Sciatic nerve (tissue), 2 donors: ENCODE results near the gene IL1RAPL2. TPM values are rescaled to one million over a fixed set of nuclear protein-coding genes. Genes with fewer than 3 reads are reported as not detected.
A peak's percentile ranks its signal among the peaks of the same experiment; 100 is the strongest.

Experiments
- ATAC-seq: fragments of 200-7000 bp; cut with Tn5 transposase; one replicate; pipeline ENCODE4 v1.9.1; 2020; ENCODE audit warnings: mild to moderate bottlenecking, moderate library complexity
- DNase-seq: peaks from one replicate; pipeline ENCODE4 v3.0.0-alpha.2; 2020; ENCODE audit warnings: low spot score
- intact Hi-C: fragments of 100-400 bp; cut with DNase I; formaldehyde crosslinking; loops from one replicate; pipeline ENCODE4 v1.14.2; 2022
- total RNA-seq: library from RNA; stranded (reverse); fragmentation: NEBNext Ultra II Directional; extraction: Animal tissue kit (Norgen Biotek cat#: 25700); gene quantifications from one replicate; pipeline ENCODE4 v1.2.1, GENCODE V29; 2021
- donor health status: DM: no; HTN: no; CAD: no.
- donor health status: DM: no; HTN: no; CAD: no.

Gene IL1RAPL2
- total RNA-seq, 1 donor from 2014 or later, result 0.94 TPM

DNA sequence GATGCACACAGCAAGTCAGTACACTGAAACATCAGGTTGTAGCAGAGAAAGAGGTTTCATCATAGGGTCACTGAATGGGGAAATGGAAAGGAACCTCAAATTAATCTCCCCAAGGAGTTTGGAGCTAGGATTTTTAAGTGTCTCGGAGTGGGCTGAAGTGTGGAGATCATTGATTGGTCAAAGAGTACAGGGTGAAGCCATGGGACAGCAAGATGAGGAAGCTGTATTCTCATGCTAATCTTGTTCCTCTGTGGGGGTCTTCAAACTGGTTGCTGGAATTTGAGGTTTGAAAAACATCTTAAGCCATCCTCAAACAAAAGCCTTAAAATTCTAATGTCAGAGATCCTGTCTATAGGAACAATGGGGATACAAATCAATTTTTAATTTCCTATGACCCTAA lies 733.3 kb downstream of the IL1RAPL2 start:
- ATAC-seq, result no peak
- intact Hi-C loops, result no loop called here

DNA sequence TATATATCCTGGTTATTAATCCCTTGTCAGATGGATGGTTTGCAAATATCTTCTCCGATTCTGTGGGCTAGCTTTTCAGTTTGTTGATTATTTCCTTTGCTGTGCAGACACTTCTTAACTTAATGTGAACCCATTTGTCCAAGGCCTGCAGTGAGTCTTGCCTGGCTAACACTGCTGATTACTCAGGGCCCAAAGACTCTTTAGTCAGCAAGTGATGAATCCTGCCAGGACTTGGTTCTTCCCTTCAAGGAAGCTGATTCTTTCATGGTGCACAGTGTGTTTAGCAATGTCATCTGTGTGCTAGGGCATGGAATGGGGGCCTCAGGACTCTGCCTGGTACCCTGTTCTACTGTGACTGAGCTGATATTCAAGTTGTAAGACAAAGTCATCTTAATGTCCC lies 736.2 kb downstream of the IL1RAPL2 start:
- DNase-seq, result no peak
- intact Hi-C loops, result no loop called here
- ATAC-seq, result no peak

More for the DNA sequence above, 733.3 kb downstream of the IL1RAPL2 start:
- no peak for DNase-seq

DNA sequence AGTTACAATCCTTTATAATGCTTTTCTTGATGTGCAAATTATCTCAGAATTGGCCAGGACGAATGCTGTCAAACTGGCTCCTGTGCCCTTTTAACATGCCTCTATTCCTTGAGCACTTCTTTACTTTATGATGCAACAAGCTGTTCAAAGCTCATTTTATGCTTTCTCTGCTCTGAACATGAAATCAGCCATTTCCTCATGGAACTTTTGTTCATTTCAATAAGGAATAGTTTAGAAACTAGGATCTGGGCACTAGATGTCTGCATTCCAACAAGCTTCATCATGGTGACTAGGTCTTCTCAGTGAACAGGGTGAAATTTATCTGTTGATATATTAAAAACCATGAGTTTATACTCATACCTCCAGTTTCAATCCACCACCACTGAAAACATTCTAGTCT lies 741.8 kb downstream of the IL1RAPL2 start:
- intact Hi-C loops, result no loop called here
- DNase-seq, result no peak
- no peak for ATAC-seq

DNA sequence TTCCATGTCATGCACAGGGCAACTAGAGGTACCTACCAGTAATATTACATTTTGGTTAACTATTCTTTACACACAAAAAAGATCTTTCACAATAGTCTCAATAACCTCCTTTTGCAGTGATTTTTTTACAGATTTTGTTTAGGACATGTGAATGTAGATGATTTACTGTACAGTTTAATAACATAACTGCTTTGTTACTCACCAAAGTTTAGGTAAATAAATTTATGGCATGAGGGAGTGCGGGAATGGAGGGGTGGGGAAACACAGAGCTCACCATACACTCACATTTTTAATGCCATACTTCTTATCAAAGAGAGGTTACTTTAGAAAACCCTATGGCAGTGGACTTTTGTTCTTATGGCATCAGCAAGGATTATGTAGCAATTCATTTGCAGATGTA lies 747.6 kb downstream of the IL1RAPL2 start:
- ATAC-seq (no peak), DNase-seq (no peak)
- intact Hi-C loops, result no loop called here

DNA sequence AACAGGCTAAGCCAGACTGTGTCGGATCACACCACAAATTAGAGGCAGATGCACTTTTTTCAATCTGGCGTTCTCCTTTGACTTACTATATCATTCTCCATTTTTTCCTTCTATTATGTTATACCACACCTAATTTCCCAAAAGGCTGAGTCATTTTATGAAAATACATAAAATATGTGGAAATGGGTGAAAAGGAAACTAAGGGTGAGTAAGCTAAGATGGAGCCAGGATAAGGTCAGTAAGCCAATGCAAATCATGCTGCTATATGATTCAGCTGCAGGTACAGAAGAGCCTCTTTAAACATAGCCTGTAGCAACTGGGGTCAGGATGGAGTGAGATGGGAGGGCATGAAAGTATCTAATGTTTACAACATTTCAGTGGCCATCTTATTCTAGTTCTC lies 748.5 kb downstream of the IL1RAPL2 start:
- ATAC-seq (no peak), DNase-seq (no peak)
- intact Hi-C loops, result no loop called here

DNA sequence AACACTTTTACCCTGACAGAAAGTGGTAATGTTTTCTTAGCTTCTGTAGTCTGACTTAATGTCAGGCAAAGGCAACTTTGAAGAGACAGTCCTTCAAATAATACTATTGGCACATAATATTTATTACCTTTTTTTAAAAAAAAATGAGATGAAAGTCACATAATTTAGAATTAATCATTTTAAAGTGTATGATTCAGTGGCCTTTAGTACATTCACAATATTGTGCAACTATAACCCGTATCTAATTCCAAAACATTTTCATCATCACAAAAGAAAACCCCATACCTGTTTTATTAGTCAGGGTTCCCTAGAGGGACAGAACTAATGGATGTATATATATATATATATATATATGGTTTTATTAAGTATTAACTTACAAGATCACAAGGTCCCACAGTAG lies 749.2 kb downstream of the IL1RAPL2 start:
- ATAC-seq, result no peak
- intact Hi-C loops, result no loop called here
- DNase-seq, result no peak

DNA sequence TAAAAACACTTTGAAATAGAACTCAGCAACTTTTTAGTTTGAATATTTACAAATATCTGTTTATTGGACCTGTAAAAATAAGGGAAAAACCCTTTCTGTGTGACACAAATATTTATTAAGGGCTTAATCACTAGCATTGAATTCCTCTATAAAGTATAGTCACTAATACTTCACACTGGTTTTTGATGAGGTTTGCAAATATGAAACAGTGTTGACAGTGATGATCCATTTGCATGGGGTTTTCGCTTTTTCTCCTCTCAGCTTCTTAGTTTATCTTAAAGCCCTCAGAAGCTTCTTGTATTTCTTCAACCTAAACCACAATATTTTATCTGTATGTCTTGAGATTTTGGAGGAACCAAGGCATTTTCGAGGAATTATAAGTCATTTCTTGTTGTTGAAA lies 751.1 kb downstream of the IL1RAPL2 start:
- no peak for DNase-seq
- no peak for ATAC-seq
- intact Hi-C loops, result no loop called here

DNA sequence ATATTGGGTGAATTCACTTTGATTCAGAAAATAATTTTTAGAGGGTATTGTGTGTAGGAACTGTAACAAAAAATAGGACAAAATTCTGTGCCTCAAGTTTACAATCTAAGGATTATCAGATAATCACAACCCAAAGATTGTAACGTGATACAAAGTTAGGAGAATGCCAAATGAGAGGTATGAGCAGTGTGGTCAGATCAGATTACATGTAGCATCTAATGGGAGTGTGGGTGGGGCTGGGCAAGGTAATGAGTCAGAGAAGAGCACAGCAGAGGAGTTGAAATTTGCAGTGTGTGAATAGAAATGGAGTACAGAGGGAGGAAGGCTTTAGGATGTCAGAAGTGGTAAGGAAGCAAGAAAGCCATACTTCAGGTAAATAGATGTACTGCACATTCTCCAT lies 757.9 kb downstream of the IL1RAPL2 start:
- intact Hi-C loops, result no loop called here
- ATAC-seq, result no peak
- no peak for DNase-seq

DNA sequence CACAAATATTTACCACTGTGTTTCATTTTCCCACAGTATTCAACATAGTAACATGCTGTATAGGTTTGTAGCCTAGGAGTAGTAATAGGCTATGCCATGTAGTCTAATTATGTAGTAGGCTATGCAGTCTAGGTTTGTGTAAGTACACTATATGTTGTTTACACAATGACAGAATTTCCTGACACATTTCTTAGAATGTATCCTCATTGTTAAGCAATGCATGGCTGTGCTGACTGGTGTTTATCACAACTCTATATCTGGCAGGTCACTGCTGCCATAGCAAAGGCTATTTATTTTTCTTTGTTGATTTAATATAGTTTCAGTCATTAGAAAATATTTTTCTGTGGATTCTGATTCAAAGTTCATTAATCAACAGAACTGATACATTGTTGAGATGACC lies 762.8 kb downstream of the IL1RAPL2 start:
- ATAC-seq, result no peak
- DNase-seq, result no peak

DNA sequence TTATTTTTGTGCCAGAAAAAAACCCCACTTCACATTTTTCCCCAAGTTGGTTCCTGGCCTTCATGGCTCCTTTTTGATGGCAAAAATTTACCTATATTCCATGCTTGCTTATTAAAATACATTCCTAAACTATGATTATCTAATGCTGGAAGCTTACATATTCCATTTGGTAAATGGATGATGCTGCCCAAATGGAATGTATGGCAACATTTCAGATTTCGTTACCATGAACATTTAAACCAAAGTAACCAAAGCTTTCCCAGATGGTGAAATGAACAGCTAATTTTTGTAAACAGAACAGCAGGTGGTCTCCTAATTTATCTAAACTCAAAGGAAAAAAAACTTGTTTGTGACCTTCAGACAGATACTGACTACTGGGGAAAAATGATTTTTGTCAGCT lies 765.2 kb downstream of the IL1RAPL2 start:
- no peak for DNase-seq
- ATAC-seq, result no peak
- intact Hi-C loops, result no loop called here

More for the DNA sequence above, 762.8 kb downstream of the IL1RAPL2 start:
- intact Hi-C loops, result no loop called here

DNA sequence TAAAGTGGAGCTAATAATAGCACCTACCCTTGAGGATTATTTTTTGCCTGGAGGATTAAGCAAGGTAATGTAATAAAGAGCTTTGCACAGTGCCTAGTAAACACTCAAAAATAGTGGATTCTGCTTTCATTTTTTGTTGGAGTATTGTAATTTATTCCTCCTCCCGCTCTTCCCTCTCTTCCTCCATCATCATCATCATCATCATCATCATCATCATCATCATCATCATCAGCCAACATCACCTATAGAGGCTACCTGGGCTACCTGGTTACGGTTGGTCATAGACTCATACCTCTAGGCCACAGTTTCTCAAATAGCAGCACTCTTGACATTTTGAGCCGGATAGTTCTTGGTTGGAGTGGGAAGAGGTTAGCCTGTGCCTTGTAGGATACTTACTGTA lies 781.4 kb downstream of the IL1RAPL2 start:
- ATAC-seq, result no peak
- intact Hi-C loops, result no loop called here
- no peak for DNase-seq

DNA sequence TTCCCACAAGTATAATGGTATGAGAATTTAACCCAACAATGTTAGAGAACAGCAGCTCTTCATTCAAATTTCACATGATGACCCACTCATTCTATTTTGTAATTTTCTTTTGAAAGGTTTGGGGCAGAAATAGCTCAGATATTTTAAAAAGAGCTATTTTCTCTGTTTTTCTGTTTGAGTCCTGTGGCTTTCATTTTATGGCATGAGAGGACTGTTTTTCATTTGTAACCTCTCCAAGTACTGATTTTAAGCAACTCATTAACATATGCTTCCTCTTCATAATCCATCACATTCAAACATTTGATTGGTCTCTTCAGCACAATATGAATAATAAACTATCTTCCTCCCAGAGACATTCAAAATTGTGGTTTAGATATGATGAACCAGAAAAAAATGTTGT lies 783.5 kb downstream of the IL1RAPL2 start:
- intact Hi-C loops, result no loop called here
- ATAC-seq (no peak), DNase-seq (no peak)

DNA sequence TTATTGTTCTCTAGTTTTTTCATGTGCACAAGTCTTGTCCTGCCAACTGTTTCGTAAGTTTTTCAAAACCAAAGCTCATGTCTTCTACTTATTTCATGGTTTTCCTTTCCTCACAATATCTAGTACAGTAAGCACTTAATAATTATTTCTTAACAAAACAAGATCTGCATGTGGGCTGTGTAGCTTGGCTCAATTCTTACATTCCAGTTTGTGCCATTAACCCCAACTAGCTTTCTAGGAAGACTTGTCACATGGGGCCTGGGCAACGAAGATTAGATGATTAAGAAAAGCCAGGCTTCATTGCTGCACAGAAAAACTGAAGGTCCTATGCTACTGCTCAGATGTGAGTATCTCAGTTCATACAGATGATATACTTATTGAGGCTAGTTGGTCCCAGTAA lies 809.8 kb downstream of the IL1RAPL2 start:
- ATAC-seq (peak; percentile 78), DNase-seq (no peak)
- intact Hi-C loops, result no loop called here

DNA sequence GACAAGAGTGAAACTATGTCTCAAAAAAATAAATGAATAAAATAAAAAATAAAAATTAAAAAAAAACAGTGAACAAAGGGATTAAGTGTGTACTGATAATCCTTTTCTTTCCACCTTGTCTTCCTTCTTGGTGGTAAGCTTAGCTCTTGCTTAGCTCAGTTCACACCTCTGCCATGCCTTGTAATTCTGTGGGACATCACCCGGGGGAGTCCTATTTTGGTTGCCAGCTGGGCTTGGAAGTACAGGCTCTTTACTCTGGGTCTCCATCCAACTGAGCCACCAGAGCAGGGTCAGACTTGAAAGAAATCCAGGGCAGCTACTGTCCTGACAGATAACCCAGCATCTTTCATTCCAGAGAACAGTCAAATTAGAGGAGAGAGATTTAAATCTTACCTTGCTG lies 858.7 kb downstream of the IL1RAPL2 start:
- no peak for DNase-seq
- intact Hi-C loops, result no loop called here
- ATAC-seq, result no peak

DNA sequence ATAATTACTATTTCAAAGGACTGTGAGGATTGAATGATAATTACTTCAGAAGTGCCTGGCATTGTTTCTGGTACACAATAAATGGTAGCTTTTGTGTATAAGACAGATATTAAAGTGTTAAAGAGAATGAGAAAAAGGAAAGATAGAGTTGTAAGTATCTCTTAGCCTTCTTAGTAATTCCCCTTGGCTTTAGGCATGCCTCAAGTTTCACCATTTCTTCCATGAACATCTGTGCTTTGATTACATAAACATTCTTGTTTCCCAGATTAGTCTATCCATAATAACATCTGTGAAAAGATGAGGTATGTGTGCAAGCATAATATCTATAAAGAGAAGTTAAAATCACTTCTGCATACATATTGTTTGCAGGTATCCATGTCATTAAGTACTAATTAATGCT lies 885.4 kb downstream of the IL1RAPL2 start:
- no peak for DNase-seq
- intact Hi-C loops, result no loop called here
- ATAC-seq, result no peak

DNA sequence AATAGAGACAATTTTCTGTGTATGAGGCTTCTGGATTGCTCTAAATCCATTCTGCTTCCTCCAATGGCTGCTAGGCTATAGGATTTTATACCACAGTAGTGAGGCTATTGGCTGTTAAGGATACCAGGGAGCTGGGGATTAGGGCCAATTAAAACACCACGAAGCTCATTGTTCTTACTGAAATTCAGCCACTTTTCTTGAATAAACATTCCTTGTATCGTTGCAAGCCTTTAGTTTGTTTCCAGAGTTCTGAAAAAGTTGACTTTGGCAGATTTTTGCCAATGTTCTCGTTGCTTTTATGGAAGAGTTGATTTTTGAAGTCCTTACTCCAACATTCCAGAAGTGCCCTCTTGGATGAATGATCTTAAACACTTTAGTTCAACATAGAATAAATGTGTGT lies 892.8 kb downstream of the IL1RAPL2 start:
- ATAC-seq (no peak), DNase-seq (no peak)
- intact Hi-C loops, result no loop called here

DNA sequence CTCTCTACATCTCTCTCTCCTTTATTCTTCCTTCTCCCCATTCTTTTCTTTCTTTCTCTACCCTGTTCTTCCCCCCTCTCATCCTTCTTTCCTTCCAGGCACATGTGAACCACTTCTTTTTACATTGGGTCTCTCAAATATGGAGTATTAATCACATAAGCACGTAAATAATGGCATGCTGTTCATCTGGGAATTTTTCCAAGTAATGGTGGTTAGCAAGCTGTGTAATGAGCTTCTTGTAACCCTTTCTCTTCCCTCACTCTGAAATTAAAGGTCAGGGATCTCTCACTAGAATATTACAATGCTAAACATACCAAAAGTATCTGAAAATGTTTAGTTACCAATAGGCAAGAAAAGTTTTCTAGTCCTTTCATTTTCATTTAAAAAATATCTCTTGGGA lies 894.4 kb downstream of the IL1RAPL2 start:
- ATAC-seq, result no peak
- no peak for DNase-seq
- intact Hi-C loops, result no loop called here

DNA sequence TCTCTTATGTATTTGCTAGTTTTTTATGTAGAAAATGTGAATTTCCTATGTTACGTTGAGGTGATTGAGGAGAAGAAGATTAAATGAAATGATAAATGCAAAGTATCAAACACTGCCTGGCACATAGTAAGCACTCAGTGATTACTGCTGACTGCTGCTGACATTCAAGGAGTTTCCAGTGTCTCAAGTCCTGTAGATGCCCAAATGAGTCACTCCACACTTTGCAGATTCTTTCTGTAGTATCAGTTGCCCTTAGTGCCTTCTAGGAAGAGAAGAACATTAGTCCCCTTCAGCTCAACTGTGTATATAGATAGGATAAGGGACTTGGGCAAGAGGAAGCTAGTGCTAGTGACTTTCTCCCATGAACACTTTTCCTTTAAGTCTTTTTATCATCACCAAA lies 895.0 kb downstream of the IL1RAPL2 start:
- DNase-seq (no peak), ATAC-seq (no peak)
- intact Hi-C loops, result no loop called here

DNA sequence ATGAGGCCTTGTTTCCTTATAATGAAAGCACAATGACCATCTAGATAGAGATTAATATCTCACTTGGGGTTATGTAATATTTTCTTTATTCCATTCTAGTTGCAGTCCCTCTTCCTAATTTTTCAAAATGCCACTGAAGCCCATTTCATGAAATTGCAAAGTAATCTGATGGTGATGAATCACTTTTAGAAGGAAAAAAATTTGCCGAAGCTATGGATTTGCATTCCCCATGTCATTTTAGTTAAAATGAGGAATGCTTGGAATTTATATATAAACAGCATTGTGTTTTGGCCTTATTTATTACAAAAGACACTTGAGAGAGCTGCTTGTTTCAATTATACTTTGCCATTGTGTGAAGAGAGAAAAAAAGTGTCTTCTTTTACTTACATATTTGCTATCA lies 896.2 kb downstream of the IL1RAPL2 start:
- intact Hi-C loops, result no loop called here
- DNase-seq (no peak), ATAC-seq (no peak)

DNA sequence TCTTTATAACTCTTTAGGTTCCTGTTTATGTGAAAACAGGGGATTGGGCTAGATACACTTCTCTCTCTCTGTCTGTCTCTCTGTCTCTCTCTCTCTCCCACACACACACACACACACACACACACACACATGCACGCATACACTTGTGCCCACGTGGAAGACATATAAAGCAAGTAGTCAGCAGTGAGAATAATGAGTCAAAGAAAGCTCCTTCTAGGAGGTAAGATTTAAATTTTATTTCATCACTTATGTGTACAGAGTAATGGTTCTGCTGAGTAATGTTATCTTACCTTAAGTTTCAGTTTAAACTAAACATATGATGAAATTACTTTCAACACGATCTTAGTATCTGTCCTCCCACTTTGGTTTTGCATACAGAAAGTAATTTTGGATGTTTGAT lies 897.5 kb downstream of the IL1RAPL2 start:
- ATAC-seq (no peak), DNase-seq (no peak)
- intact Hi-C loops, result no loop called here

DNA sequence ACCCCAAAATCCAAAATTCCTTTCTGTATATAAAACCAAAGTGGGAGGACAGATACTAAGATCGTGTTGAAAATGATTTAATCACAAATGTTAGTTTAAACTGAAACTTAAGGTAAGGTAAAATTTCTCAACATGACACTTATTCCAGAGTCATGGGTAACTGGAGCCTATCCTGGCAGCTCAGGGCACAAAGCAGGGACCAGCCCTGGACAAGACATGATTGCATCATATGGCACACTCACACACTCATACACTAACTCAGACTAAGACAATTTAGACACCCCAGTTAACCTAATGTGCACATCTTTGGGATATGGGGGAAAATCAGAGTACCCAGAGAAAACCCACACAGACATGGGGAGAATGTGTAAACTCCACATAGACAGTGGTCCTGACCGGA lies 898.6 kb downstream of the IL1RAPL2 start:
- intact Hi-C loops, result no loop called here

DNA sequence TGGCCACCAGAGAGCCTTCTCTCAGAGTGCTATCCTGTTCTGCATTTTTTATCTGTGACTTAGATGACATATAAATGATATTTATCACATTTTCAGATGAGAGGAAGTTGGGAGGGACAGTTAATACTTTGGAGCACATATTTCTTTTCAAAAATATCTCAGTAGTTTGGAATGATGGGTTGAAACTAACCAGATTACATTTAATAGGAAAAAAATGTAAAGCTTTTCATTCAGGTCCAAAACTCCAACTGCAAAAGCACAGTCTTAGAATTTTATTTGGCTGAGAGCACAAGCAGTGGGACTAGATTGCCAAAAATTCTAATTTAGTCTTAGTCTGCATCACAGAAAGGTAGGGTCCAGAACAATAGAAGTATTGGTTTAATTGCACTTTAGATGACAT lies 902.7 kb downstream of the IL1RAPL2 start:
- no peak for DNase-seq
- intact Hi-C loops, result no loop called here
- ATAC-seq, result no peak

More for the DNA sequence above, 898.6 kb downstream of the IL1RAPL2 start:
- no peak for ATAC-seq
- DNase-seq, result no peak
